GM12865 (cell line): ENCODE data around the gene PRR23B.

ENCODE experiments used
- DNase-seq: peaks from one replicate; pipeline ENCODE4 v3.0.0; 2010; ENCODE audit warnings: low read depth
- H3K4me3 ChIP-seq: 2 replicates; pipeline ENCODE4 v1.5.1; 2011; ENCODE audit warnings: mild to moderate bottlenecking, low read depth, low read length, control low read depth
- TF ChIP-seq, protein P1 (sequence below): IDR thresholded peaks from 2 replicates; pipeline ENCODE4 v1.5.1; 2011; ENCODE audit warnings: low read length, control low read depth, low read depth, inconsistent platforms; ENCODE audit not compliant: insufficient read depth; ENCODE audit errors: missing control alignments

Gene PRR23B

DNA sequence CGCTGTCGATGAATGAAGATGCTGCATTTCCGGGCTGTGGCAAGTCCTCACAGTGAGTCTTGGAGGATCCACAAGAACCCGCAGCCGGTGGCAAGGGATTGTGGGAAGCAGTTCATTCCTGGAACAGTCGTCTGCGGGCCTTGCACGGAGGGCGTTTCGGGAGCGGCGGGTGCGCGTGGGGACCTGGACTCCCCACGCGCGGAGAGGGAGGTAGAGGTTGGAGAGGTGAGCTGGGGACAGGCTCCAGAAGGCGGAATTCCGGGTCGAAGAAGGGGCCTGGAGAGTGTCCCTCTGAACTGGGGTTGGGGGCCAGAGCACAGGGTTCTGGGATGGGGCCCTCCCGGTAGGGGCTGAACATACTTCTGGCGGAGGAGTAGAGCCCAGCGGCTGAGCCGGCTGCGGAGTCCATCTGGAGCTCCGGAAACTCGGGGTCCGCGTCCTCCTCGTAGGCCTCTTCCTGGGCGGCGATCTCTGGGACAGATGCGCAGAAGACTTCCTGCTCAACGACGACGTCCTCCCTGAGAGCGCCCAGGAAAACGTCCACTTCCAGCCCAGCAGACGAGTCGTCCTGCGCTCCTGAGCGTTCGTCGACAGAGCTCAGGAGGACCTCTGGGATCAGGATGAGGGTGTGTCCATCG is 15.3 kb downstream of the PRR23B start:
- no peak for DNase-seq
- TF ChIP-seq, protein P1, sequence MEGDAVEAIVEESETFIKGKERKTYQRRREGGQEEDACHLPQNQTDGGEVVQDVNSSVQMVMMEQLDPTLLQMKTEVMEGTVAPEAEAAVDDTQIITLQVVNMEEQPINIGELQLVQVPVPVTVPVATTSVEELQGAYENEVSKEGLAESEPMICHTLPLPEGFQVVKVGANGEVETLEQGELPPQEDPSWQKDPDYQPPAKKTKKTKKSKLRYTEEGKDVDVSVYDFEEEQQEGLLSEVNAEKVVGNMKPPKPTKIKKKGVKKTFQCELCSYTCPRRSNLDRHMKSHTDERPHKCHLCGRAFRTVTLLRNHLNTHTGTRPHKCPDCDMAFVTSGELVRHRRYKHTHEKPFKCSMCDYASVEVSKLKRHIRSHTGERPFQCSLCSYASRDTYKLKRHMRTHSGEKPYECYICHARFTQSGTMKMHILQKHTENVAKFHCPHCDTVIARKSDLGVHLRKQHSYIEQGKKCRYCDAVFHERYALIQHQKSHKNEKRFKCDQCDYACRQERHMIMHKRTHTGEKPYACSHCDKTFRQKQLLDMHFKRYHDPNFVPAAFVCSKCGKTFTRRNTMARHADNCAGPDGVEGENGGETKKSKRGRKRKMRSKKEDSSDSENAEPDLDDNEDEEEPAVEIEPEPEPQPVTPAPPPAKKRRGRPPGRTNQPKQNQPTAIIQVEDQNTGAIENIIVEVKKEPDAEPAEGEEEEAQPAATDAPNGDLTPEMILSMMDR = no peak
- no peak overlapping the region for H3K4me3 ChIP-seq

DNA sequence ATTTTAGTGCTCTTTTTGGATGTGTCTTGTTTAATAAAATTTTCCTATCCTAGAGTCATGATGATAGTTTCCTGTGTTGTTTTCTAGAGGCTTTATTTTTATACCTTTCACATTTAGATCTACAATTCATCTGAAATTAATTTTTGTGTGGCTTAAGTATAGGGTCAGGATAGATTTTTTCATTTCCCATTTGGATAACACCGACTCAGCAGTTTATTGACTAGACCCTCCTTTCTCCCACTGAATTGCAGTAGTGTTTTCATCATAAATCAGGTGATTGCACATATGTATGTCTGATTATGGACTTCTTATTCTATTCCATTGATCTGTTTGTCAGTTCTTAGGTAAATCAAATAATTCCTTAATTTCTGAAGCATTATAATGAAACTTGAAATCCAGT is 25.0 kb downstream of the PRR23B start:
- DNase-seq = no peak
- H3K4me3 ChIP-seq = no peak overlapping the region
- TF ChIP-seq, protein P1 = no peak

DNA sequence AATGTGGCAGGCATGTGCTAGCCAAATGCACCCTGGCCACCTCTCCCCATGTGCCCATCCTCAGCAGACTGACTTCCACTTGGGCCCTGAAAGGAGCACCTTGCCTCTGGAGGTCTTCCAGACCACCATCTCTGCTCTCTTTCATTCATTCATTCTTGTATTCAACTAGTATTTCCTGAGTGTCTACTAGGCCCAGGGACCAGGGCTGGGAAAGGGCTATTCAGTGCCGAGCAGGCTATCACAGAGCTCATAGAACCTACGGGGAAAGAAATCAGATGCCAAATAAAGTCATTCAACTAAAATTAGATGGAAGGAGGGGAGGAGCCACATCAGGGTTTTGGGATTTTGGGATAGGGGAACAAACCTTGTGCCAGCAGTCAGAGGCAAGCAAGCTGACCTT is 33.5 kb downstream of the PRR23B start:
- no peak for DNase-seq
- TF ChIP-seq, protein P1 = no peak
- no peak overlapping the region for H3K4me3 ChIP-seq

DNA sequence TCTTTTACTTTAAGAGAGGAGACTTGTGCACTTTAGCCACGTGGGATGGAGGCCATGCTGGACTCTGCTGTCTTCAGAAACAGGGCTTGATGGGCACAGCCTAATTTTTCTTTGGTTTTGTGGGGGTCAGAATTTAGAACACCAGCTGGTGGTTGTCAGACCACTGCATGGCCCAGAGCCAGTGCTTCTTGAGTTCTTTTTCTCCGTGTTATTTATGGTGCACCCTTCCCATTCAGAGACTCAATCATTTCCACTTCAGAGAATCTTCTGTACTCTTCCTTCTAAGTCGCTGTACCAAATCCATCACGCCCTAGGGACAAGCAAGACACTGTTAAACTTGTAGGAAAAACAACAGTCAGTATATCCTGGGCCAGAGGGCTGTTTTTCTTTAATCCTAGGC is 34.8 kb downstream of the PRR23B start:
- no peak overlapping the region for H3K4me3 ChIP-seq
- no peak for DNase-seq
- TF ChIP-seq, protein P1 = no peak

DNA sequence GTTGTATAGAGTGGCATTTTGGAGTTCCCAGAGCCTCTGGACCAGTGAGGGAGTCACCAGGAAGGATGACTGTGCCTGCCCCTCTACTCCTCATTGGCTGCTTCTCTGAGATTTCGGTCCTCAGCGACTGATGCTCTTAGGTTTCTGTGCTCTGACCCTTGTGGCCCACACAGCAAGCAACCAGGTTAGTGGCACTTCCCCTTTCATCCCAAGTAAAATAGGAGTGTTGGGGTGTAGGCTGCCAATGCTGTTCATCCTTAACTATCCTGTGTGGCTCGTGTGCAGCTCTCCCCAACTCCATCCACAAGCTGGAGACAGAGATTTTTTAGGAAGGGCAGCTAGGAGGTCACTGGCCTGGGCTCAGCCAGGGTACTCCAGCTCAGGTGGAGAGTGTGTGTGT is 35.9 kb downstream of the PRR23B start:
- no peak for DNase-seq
- no peak overlapping the region for H3K4me3 ChIP-seq
- TF ChIP-seq, protein P1 = no peak

DNA sequence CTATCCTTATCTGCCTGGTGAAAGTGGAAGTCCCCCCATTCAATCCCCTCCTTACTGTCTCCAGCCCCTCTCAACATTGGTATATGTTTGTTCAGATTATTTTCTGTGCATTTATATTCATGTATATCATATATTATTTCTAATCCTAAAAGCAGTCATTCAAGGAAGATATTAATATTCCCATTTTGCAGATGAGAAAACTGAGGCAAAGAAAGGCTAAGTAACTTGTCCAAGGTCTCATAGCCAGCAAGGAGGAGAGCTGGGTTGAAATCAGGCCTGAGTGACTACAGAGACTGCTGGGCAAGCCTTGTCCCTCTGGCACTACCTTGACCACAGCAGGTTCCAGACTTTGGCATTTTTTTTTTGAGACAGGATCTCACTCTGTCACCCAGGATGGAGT is 44.7 kb downstream of the PRR23B start:
- DNase-seq = no peak
- TF ChIP-seq, protein P1 = no peak
- no peak overlapping the region for H3K4me3 ChIP-seq

DNA sequence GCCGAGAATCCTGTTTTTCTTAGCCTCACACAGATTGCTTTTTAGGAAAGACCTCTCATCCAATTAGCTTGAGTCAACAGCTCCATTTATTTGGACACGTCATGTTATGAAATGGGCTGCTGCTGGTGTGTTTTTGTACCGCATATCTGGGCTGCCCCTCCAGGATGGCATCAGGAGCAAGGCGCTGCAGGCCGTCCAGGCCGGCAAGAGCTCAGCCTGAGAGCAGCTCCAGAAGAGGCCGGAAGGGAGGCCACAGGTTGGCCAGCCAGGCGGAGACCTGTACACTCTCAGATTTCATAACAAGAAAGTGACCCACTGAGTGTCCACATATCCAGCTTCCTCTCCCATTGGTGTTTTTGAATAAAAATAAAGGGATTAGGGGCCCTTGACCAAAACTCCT is 45.4 kb downstream of the PRR23B start:
- no peak overlapping the region for H3K4me3 ChIP-seq
- no peak for DNase-seq
- TF ChIP-seq, protein P1 = no peak
